Mesenchymal stem cell (in vitro differentiated cells and primary cell): Measurements from ENCODE around the gene LENG9.
A peak's percentile ranks its signal among the peaks of the same experiment; 100 is the strongest.

Experiments
- DNase-seq: peaks from one replicate; pipeline ENCODE4 v3.0.0-alpha.2; 2013
- H2AFZ ChIP-seq: one replicate; pipeline ENCODE4 v1.6.1; 2013; ENCODE audit warnings: low read depth, mild to moderate bottlenecking, control low read depth, inconsistent platforms, low read length, moderate library complexity
- H2AK5ac ChIP-seq: 2 replicates; pipeline ENCODE4 v1.6.1; 2013; ENCODE audit warnings: low read length, moderate library complexity, mild to moderate bottlenecking, inconsistent platforms; ENCODE audit not compliant: severe bottlenecking
- H2BK120ac ChIP-seq: one replicate; pipeline ENCODE4 v1.6.1; 2013; ENCODE audit warnings: low read depth, mild to moderate bottlenecking, inconsistent platforms, low read length, moderate library complexity
- H2BK12ac ChIP-seq, 2 experiments: one replicate each; pipeline ENCODE4 v1.6.1; 2013; ENCODE audit warnings: inconsistent platforms in 2 of 2, low read length in 2 of 2, mild to moderate bottlenecking in 2 of 2, moderate library complexity in 2 of 2, control low read depth in 1 of 2
- H2BK15ac ChIP-seq: one replicate; pipeline ENCODE4 v1.6.1; 2013; ENCODE audit warnings: mild to moderate bottlenecking, low read depth, inconsistent platforms; ENCODE audit not compliant: poor library complexity, severe bottlenecking
- H2BK5ac ChIP-seq: 2 replicates; pipeline ENCODE4 v1.6.1; 2013; ENCODE audit warnings: low read depth, mild to moderate bottlenecking, low read length, control low read depth, inconsistent platforms; ENCODE audit not compliant: poor library complexity, severe bottlenecking
- H3K14ac ChIP-seq, 2 experiments: one replicate each; pipeline ENCODE4 v1.6.1; 2013; ENCODE audit warnings: inconsistent platforms in 2 of 2, low read length in 2 of 2, control low read depth in 1 of 2, mild to moderate bottlenecking in 1 of 2, moderate library complexity in 1 of 2
- H3K18ac ChIP-seq, 2 experiments: one replicate each; pipeline ENCODE4 v1.6.1; 2013; ENCODE audit warnings: inconsistent platforms in 2 of 2, low read length in 2 of 2, control low read depth in 1 of 2, low read depth in 1 of 2, mild to moderate bottlenecking in 1 of 2
- H3K23ac ChIP-seq, 2 experiments: one replicate each; pipeline ENCODE4 v1.6.1; 2013; ENCODE audit warnings: inconsistent platforms in 2 of 2, low read length in 2 of 2, mild to moderate bottlenecking in 2 of 2, moderate library complexity in 2 of 2, control low read depth in 1 of 2
- H3K27ac ChIP-seq: 2 replicates; pipeline ENCODE4 v1.5.1; 2013; ENCODE audit warnings: mild to moderate bottlenecking, moderate library complexity, low read length, control low read depth, inconsistent platforms; ENCODE audit not compliant: poor library complexity, severe bottlenecking
- H3K27me3 ChIP-seq, 2 experiments: 2 replicates each; pipeline versions ENCODE4 v1.6.1 to v1.7.0; 2013; ENCODE audit warnings: low read length in 2 of 2, mild to moderate bottlenecking in 2 of 2, moderate library complexity in 2 of 2, control low read depth in 1 of 2, inconsistent platforms in 1 of 2; ENCODE audit not compliant: control insufficient read depth in 1 of 2, insufficient read depth in 1 of 2
- H3K36me3 ChIP-seq, 2 experiments: 2 replicates each; pipeline versions ENCODE4 v1.6.1 to v1.7.0; 2013; ENCODE audit warnings: low read length in 2 of 2, control low read depth in 1 of 2, inconsistent platforms in 1 of 2, low read depth in 1 of 2, mild to moderate bottlenecking in 1 of 2; ENCODE audit not compliant: insufficient read depth in 2 of 2, control insufficient read depth in 1 of 2
- H3K4ac ChIP-seq, 2 experiments: one replicate each; pipeline ENCODE4 v1.6.1; 2013; ENCODE audit warnings: inconsistent platforms in 2 of 2, low read length in 2 of 2, mild to moderate bottlenecking in 2 of 2, moderate library complexity in 2 of 2, control low read depth in 1 of 2, low read depth in 1 of 2
- H3K4me1 ChIP-seq: 2 replicates; pipeline ENCODE4 v1.6.1; 2013; ENCODE audit warnings: low read depth, low read length, control low read depth; ENCODE audit not compliant: control insufficient read depth, insufficient read depth
- H3K4me2 ChIP-seq: 2 replicates; pipeline ENCODE4 v1.6.1; 2013; ENCODE audit warnings: low read length, mild to moderate bottlenecking, inconsistent platforms; ENCODE audit not compliant: poor library complexity, severe bottlenecking
- H3K4me3 ChIP-seq, 2 experiments: 2 replicates each; pipeline versions ENCODE4 v1.5.1 to v1.7.0; 2013; ENCODE audit warnings: low read length in 2 of 2, mild to moderate bottlenecking in 2 of 2, control low read depth in 1 of 2, low read depth in 1 of 2; ENCODE audit not compliant: insufficient read depth in 1 of 2
- H3K79me1 ChIP-seq: replicated peaks from 2 replicates; pipeline ENCODE4 v1.6.1; 2013; ENCODE audit warnings: mild to moderate bottlenecking, control low read depth, low read length, inconsistent platforms; ENCODE audit not compliant: poor library complexity, severe bottlenecking
- H3K9ac ChIP-seq: 2 replicates; pipeline ENCODE4 v1.7.0; 2013; ENCODE audit warnings: mild to moderate bottlenecking, low read length, moderate library complexity
- H3K9me3 ChIP-seq: 2 replicates; pipeline ENCODE4 v1.7.0; 2013; ENCODE audit warnings: mild to moderate bottlenecking, low read length; ENCODE audit not compliant: control insufficient read depth
- H4K8ac ChIP-seq: one replicate; pipeline ENCODE4 v1.6.1; 2013; ENCODE audit warnings: inconsistent platforms, mild to moderate bottlenecking, low read length, moderate library complexity
- H4K91ac ChIP-seq: one replicate; pipeline ENCODE4 v1.6.1; 2013; ENCODE audit warnings: mild to moderate bottlenecking, low read length, inconsistent platforms
- whole genome bisulfite sequencing: methylation state at CpG from one replicate; pipeline ENCODE4 v1.1.7; 2013; ENCODE audit warnings: mixed read lengths; 5-methylcytosine and 5-hydroxymethylcytosine counted together

Gene LENG9

DNA sequence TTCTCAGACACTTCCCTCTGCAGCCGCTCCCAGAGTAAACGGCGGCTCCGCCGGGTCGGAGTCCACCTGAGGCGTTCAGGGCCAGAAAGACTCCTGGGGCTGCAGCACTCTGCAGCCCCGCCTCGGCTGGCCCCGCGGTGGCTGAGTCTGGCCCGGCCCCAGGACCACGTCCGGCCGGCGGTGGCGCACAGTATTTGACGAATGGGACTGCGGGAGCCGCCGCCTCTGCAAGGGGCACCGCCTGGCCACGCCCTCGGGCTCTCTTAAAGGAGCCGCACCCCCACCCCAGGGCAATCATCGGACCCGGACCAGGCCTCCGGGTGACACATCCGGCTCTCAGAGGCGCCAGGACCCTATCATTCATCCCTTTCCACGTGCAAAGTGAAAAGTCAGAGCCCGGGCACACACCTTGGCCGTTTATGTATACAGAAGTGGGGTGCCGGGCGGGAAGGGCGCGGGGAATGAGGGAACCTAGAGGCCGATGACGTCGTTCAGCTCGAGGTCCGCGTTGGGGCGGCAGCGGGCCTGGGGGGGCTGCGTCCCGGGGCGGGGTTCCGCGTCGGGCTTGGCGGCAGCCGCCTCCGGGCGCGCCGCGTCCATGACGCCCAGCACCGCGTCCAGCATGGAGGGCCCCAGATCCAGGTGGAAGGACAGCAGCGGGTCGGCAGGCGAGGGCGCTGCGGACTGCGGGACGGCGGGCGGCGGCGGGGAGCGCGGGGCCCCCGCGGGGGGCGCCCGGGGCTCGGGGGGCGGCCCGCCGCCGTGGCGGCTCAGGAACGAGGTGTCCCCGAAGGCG lies 1.2 kb upstream of the LENG9 start:
- Histone ChIP-seq H3K27me3 (peaks cover 0 to 5% of the 10 kb centered on the region in 2 experiments), H3K14ac (no peak overlapping the region), H3K36me3 (peaks cover 24 to 38% of the 10 kb centered on the region in 2 experiments), H3K9ac (peak overlapping the region; percentile 63), H3K79me1 (peaks cover 4% of the 10 kb centered on the region), H4K91ac (peak overlapping the region; percentile 85), H2BK120ac (peak overlapping the region; percentile 58), H2BK15ac (peak overlapping the region; percentile 93), H3K9me3 (no peaks in the 10 kb centered on the region), H3K18ac (peak overlapping the region; percentile 55 to 92), H2AFZ (peak overlapping the region; percentile 76), H4K8ac (peak overlapping the region; percentile 88), H2AK5ac (no peak overlapping the region), H3K23ac (no peak overlapping the region), H3K4me3 (peak overlapping the region; percentile 60 to 80), H2BK12ac (peak overlapping the region in 1 of 2 experiments; percentile 85), H2BK5ac (peak overlapping the region; percentile 94), H3K4ac (peak overlapping the region; percentile 66 to 71), H3K4me1 (peaks cover 35% of the 10 kb centered on the region), H3K27ac (peak overlapping the region; percentile 98), H3K4me2 (peak overlapping the region; percentile 94)
- WGBS, result 20% methylated on average over 71 of the region's 87 CpGs
- peak; percentile 90 for DNase-seq

DNA sequence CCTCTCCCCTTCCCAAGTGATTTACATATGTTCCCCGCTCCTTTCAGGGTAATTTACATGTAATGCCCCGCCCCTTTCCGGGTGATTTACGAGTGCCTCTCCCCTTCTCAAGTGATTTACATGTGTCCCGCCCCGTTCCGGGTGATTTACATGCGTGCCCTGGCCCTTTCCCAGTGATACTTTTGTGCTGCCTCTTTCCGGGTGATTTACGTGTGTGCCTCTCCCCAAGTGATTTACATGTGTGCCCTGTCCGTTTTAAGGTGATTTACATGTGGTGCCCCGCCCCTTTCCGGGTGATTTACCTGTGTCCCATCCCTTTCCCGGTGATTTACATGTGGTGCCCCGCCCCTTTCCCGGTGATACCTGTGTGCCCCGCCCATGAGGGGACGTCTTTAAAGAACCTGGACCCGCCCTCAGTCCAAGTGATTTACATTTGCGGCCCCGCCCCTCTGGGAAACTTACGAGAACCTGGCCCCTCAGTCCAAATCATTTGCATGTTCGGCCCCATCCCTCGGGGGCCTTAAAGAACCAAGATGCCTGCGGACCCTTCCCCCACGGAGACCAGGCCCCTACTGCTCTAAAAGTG lies 559 bp upstream of the LENG9 start:
- no peak overlapping the region for H2BK12ac ChIP-seq
- no peaks in the 10 kb centered on the region for H3K9me3 ChIP-seq
- peak overlapping the region; percentile 60 to 80 for H3K4me3 ChIP-seq
- H3K36me3 ChIP-seq, result peaks cover 30 to 45% of the 10 kb centered on the region in 2 experiments
- peak overlapping the region; percentile 64 to 89 for H3K18ac ChIP-seq
- no peak overlapping the region for H2AK5ac ChIP-seq
- peak overlapping the region; percentile 98 for H3K27ac ChIP-seq
- H3K4me1 ChIP-seq, result peaks cover 42% of the 10 kb centered on the region
- peaks cover 4% of the 10 kb centered on the region for H3K79me1 ChIP-seq
- peak overlapping the region; percentile 64 to 66 for H3K4ac ChIP-seq
- DNase-seq, result peak; percentile 92
- no peak overlapping the region for H2BK15ac ChIP-seq
- WGBS, result 1% methylated on average over 26 of the region's 26 CpGs
- no peak overlapping the region for H2BK120ac ChIP-seq
- H4K91ac ChIP-seq, result no peak overlapping the region
- H4K8ac ChIP-seq, result peak overlapping the region; percentile 4
- peak overlapping the region; percentile 31 for H2AFZ ChIP-seq
- peak overlapping the region; percentile 63 for H3K9ac ChIP-seq
- H2BK5ac ChIP-seq, result peak overlapping the region; percentile 94
- no peaks in the 10 kb centered on the region for H3K27me3 ChIP-seq
- H3K4me2 ChIP-seq, result peak overlapping the region; percentile 94
- H3K14ac ChIP-seq, result no peak overlapping the region
- no peak overlapping the region for H3K23ac ChIP-seq

DNA sequence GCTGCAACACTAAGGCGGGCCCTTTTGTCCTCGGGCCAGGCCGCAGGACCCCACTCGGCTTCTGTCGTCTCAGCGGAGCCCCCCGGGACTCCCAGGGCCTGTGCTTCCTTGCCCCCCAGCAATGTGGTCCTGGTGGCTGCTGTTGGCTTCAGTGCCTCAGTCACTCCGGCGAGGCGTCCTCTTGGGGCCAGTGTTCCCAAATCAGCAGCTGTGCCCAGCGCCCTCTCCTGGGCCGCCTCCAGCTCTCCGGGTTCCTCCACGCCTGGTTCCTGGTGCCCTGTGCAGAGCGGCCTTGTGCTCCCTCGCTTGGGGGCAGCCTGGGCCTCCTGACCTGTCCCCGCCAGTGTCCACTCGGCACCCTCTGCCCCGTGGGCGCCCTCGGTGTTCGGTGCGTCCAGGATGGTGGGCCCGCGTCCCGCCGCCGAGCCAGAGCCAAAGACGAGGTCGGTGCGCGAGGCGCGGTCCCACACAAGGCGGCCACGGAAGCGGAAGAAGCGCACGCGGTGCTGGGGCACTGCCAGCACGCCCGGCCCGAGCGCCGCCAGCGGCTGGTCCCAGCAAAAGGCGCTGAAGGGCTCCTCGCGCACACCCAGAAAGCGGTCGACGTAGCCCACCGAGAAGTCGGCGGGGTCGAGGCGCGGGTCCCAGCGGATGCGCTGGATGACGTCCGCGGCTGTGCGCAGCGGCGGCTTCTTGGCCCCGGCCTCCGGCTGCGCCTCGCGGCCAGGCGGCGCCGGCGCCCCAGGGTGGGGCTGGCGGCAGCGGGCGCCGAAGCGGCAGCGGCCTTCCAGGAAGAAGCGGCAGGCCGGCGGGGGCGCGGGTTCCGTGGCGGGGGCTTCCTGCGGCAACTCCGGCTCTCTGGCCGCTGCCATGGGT lies 685 bp downstream of the LENG9 start:
- Histone ChIP-seq H3K9me3 (no peaks in the 10 kb centered on the region), H3K9ac (peak overlapping the region; percentile 87), H2BK5ac (peak overlapping the region; percentile 71), H2BK12ac (peak overlapping the region; percentile 72 to 79), H3K27me3 (no peaks in the 10 kb centered on the region), H3K79me1 (peaks cover 7% of the 10 kb centered on the region), H3K4me3 (peak overlapping the region; percentile 70 to 80), H3K23ac (peak overlapping the region in 1 of 2 experiments; percentile 100), H3K4me2 (peak overlapping the region; percentile 69), H4K8ac (peak overlapping the region; percentile 98), H2BK15ac (peak overlapping the region; percentile 93), H3K4ac (peak overlapping the region; percentile 99), H3K4me1 (peaks cover 53% of the 10 kb centered on the region), H3K18ac (peak overlapping the region; percentile 99 to 100), H3K36me3 (peaks cover 43 to 57% of the 10 kb centered on the region in 2 experiments), H2AFZ (peak overlapping the region; percentile 46), H2AK5ac (peak overlapping the region; percentile 74), H2BK120ac (peak overlapping the region; percentile 93), H4K91ac (peak overlapping the region; percentile 100), H3K14ac (peak overlapping the region; percentile 8 to 100), H3K27ac (peak overlapping the region; percentile 54)
- DNase-seq, result peak; percentile 74
- 11% methylated on average over 59 of the region's 91 CpGs for WGBS
